B cell (primary cell): ENCODE results near the gene SLC13A2. TPM values are rescaled to one million over a fixed set of nuclear protein-coding genes. Genes with fewer than 3 reads are reported as not detected.

ENCODE experiments used
- ATAC-seq: fragments of 200-7000 bp; cut with Tn5 transposase; one replicate; pipeline ENCODE4 v1.10.0; 2021; ENCODE audit warnings: low read depth, mild to moderate bottlenecking, moderate number of reproducible peaks, moderate library complexity
- CTCF ChIA-PET: fragments of 350-600 bp; sonication (Branson Sonifier 250); formaldehyde crosslinking; loops from one replicate; lab custom pipeline; 2021; ENCODE audit warnings: antibody characterized with exemption, inconsistent platforms; lab: Charles Lee
- POLR2A ChIA-PET: fragments of 350-600 bp; sonication (Branson Sonifier 250); formaldehyde crosslinking; loops from one replicate; lab custom pipeline; 2021; ENCODE audit warnings: antibody characterized with exemption; lab: Charles Lee
- DNase-seq: peaks from one replicate; pipeline ENCODE4 v3.0.0; 2013
- H2AFZ ChIP-seq: 2 replicates; pipeline ENCODE4 v1.6.1; 2012; ENCODE audit warnings: mild to moderate bottlenecking, low read depth, low read length; ENCODE audit not compliant: insufficient read depth, poor library complexity, severe bottlenecking
- H3K27ac ChIP-seq, 2 donors: 1 replicate in 1 of 2; 2 replicates in 1 of 2; pipeline ENCODE4 v1.5.1; 2012 to 2013; ENCODE audit warnings: low read length in 2 of 2, mild to moderate bottlenecking in 2 of 2, moderate library complexity in 1 of 2
- H3K27me3 ChIP-seq, 4 experiments: fragments of 200-600 bp in 1 of 4; sonication (generic) in 1 of 4; replicated peaks in 1 of 4; 1 replicate in 2 of 4; 2 replicates in 2 of 4; pipeline versions ENCODE4 v1.6.1 to v1.7.0; 2013 to 2016; ENCODE audit warnings: low read length in 3 of 4, mild to moderate bottlenecking in 2 of 4, mixed read lengths in 1 of 4, moderate library complexity in 1 of 4; ENCODE audit not compliant: insufficient read depth in 4 of 4, control insufficient read depth in 3 of 4; ENCODE audit errors: control extremely low read depth in 1 of 4
- H3K36me3 ChIP-seq, 2 experiments: replicated peaks in 1 of 2; 1 replicate in 1 of 2; 2 replicates in 1 of 2; pipeline versions ENCODE4 v1.6.1 to v1.7.1; 2013; ENCODE audit warnings: low read length in 1 of 2; ENCODE audit not compliant: insufficient read depth in 2 of 2, control insufficient read depth in 1 of 2; ENCODE audit errors: control extremely low read depth in 1 of 2, extremely low read depth in 1 of 2
- H3K4me1 ChIP-seq, 2 donors: fragments of 200-600 bp in 1 of 2; sonication (generic) in 1 of 2; 1 replicate in 1 of 2; 2 replicates in 1 of 2; pipeline versions ENCODE4 v1.5.1 to v1.6.1; 2013 to 2017; ENCODE audit warnings: low read length in 2 of 2; ENCODE audit not compliant: control insufficient read depth in 2 of 2, insufficient read depth in 2 of 2
- H3K4me2 ChIP-seq: replicated peaks from 2 replicates; pipeline ENCODE3; 2012; ENCODE audit warnings: mild to moderate bottlenecking, low read depth, low read length; ENCODE audit not compliant: poor library complexity, severe bottlenecking
- H3K4me3 ChIP-seq, 5 experiments: fragments of 200-600 bp in 1 of 5; sonication (generic) in 1 of 5; 1 replicate in 3 of 5; 2 replicates in 2 of 5; pipeline versions ENCODE4 v1.5.1 to v1.7.0; 2011 to 2016; ENCODE audit warnings: low read length in 4 of 5, mild to moderate bottlenecking in 4 of 5, low read depth in 2 of 5, control low read depth in 1 of 5, moderate library complexity in 1 of 5; ENCODE audit not compliant: insufficient read depth in 1 of 5; ENCODE audit errors: control extremely low read depth in 1 of 5, extremely low read depth in 1 of 5
- H3K79me2 ChIP-seq: fragments of 200-600 bp; sonication (generic); one replicate; pipeline ENCODE4 v1.6.0; 2016; ENCODE audit warnings: low read length; ENCODE audit not compliant: control insufficient read depth, insufficient read depth
- H3K9ac ChIP-seq: fragments of 200-600 bp; sonication (generic); 2 replicates; pipeline ENCODE4 v1.6.1; 2017; ENCODE audit warnings: mild to moderate bottlenecking, low read length, moderate library complexity
- H3K9me3 ChIP-seq, 3 donors: one replicate each; pipeline versions ENCODE4 v1.6.1 to v1.7.1; 2013; ENCODE audit warnings: low read length in 2 of 3; ENCODE audit not compliant: control insufficient read depth in 2 of 3, insufficient read depth in 1 of 3; ENCODE audit errors: control extremely low read depth in 1 of 3
- H4K20me1 ChIP-seq: 2 replicates; pipeline ENCODE4 v1.6.0; 2012; ENCODE audit warnings: mild to moderate bottlenecking, low read length; ENCODE audit not compliant: insufficient read depth, control insufficient read depth, poor library complexity, severe bottlenecking
- H3K27ac Mint-ChIP-seq: one replicate; pipeline ENCODE4 v1.8.0; 2021; ENCODE audit warnings: mixed read lengths
- H3K27me3 Mint-ChIP-seq: one replicate; pipeline ENCODE4 v1.8.0; 2021; ENCODE audit warnings: mixed read lengths
- H3K4me1 Mint-ChIP-seq: one replicate; pipeline ENCODE4 v1.8.0; 2021; ENCODE audit warnings: mixed read lengths
- H3K4me3 Mint-ChIP-seq: one replicate; pipeline ENCODE4 v1.8.0; 2021; ENCODE audit warnings: mixed read lengths
- H3K9me3 Mint-ChIP-seq: one replicate; pipeline ENCODE4 v1.8.0; 2022; ENCODE audit warnings: mixed read lengths; ENCODE audit not compliant: insufficient read depth
- CTCF ChIP-seq: fragments of 200-600 bp; IDR thresholded peaks from one replicate; pipeline ENCODE4 v1.8.0; 2022; ENCODE audit warnings: antibody characterized with exemption, mild to moderate bottlenecking
- EZH2 ChIP-seq: IDR thresholded peaks from 2 replicates; pipeline ENCODE4 v1.6.1; 2012; ENCODE audit warnings: borderline replicate concordance, low read depth, mild to moderate bottlenecking, moderate library complexity, low read length; ENCODE audit not compliant: insufficient read depth, poor library complexity, severe bottlenecking
- WGBS: methylation state at CpG from one replicate; pipeline ENCODE4 v1.1.5; 2013; ENCODE audit warnings: missing lambda C conversion rate; ENCODE audit not compliant: insufficient coverage; 5-methylcytosine and 5-hydroxymethylcytosine counted together
- intact Hi-C: fragments of 100-400 bp; cut with micrococcal nuclease; formaldehyde crosslinking; loops from one replicate; pipeline ENCODE4 v1.10.0; 2022
- polyA plus RNA-seq: library from polyadenylated mRNA; depleted of rRNA; stranded (reverse); fragments of >200 nt; gene quantifications from 2 replicates; pipeline ENCODE4 v1.2.3, GENCODE V29; 2012
- total RNA-seq, 2 donors: library from RNA; stranded (reverse); fragments of 120-200 nt in 1 of 2; gene quantifications; 1 replicate in 1 of 2; 2 replicates in 1 of 2; pipeline versions ENCODE4 v1.2.3 to v1.2.4, GENCODE V29; 2013 to 2022

Gene SLC13A2
- total and polyA plus RNA-seq, 2 donors (not counting 1 experiment from before 2014, with no cell fraction given): not detected

- Histone ChIP-seq H3K4me1 (no peaks in the 10 kb centered on the region), H4K20me1 (no peaks in the 10 kb centered on the region), H3K79me2 (no peaks in the 10 kb centered on the region), H3K9ac (no peak overlapping the region), H3K27me3 (no peaks in the 10 kb centered on the region), H3K9me3 (no peaks in the 10 kb centered on the region), H2AFZ (no peak overlapping the region), H3K4me2 (no peak overlapping the region), H3K4me3 (no peak overlapping the region), H3K27ac (no peak overlapping the region), H3K36me3 (no peaks in the 10 kb centered on the region)
- Mint-ChIP-seq H3K27me3 (peaks cover 5% of the 10 kb centered on the region), H3K4me1 (no peaks in the 10 kb centered on the region), H3K9me3 (no peaks in the 10 kb centered on the region), H3K27ac (no peak overlapping the region), H3K4me3 (no peak overlapping the region)
- TF ChIP-seq EZH2 (no peak), CTCF (no peak)
- no peak for ATAC-seq
- ChIA-PET POLR2A (interaction anchor here (0.7 kb wide), 1 partner anchor 59 kb away, joined by 5 read pairs; no protein-coding TSS in a partner anchor), CTCF (no interaction called here)
- 84% methylated on average over 11 of the region's 11 CpGs for WGBS
- DNase-seq: no peak
- intact Hi-C loops: no loop called here
Measured at GRCh38 chr17:28476076-28476865, 2.8 kb downstream of the SLC13A2 start.

DNA sequence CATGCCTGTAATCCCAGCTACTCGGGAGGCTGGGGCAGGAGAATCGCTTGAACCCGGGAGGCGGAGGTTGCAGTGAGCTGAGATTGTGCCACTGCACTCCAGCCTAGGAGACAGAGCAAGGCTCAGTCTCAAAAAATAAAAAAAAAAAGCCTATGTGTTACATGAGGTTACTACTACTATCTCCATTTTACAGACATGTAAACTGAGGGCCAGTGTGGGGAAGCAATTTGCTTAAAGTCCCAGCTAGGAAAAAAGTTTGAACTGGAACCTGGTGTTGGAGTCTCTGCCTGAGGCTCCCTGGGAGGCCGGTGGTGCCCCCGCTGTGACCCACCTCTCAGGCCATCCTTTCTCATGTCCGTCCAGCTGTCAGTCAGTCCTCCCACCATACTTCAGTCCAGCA, 4.5 kb downstream of the SLC13A2 start:
- no peaks in the 10 kb centered on the region for H3K9me3 Mint-ChIP-seq
- H3K4me3 Mint-ChIP-seq: no peak overlapping the region
- Histone ChIP-seq H3K36me3 (no peaks in the 10 kb centered on the region), H3K27me3 (no peaks in the 10 kb centered on the region), H3K79me2 (no peaks in the 10 kb centered on the region), H2AFZ (no peak overlapping the region), H3K4me1 (no peaks in the 10 kb centered on the region), H3K9ac (no peak overlapping the region), H3K9me3 (no peaks in the 10 kb centered on the region), H3K4me3 (no peak overlapping the region), H3K4me2 (no peak overlapping the region), H3K27ac (no peak overlapping the region), H4K20me1 (no peaks in the 10 kb centered on the region)
- no peak overlapping the region for H3K27ac Mint-ChIP-seq
- peaks cover 9% of the 10 kb centered on the region for H3K27me3 Mint-ChIP-seq
- intact Hi-C loops: no loop called here
- ATAC-seq (no peak), DNase-seq (no peak)
- ChIA-PET POLR2A (no interaction called here), CTCF (no interaction called here)
- H3K4me1 Mint-ChIP-seq: no peaks in the 10 kb centered on the region
- no peak for TF ChIP-seq EZH2
- TF ChIP-seq CTCF: no peak
- WGBS: no CpG with 5 or more reads among the region's 7 CpGs
